AG09319 (cell line): ENCODE data around the gene HOXA5.

Source experiments
- DNase-seq: peaks from one replicate; pipeline ENCODE4 v3.0.0-alpha.2; 2010; ENCODE audit warnings: low read depth; ENCODE audit errors: extremely low read depth
- TF ChIP-seq, protein P1 (sequence below): IDR thresholded peaks from 2 replicates; pipeline ENCODE4 v1.5.1; 2011; ENCODE audit warnings: low read depth, mild to moderate bottlenecking, inconsistent platforms, low read length, moderate library complexity

The HOXA5 gene

DNA sequence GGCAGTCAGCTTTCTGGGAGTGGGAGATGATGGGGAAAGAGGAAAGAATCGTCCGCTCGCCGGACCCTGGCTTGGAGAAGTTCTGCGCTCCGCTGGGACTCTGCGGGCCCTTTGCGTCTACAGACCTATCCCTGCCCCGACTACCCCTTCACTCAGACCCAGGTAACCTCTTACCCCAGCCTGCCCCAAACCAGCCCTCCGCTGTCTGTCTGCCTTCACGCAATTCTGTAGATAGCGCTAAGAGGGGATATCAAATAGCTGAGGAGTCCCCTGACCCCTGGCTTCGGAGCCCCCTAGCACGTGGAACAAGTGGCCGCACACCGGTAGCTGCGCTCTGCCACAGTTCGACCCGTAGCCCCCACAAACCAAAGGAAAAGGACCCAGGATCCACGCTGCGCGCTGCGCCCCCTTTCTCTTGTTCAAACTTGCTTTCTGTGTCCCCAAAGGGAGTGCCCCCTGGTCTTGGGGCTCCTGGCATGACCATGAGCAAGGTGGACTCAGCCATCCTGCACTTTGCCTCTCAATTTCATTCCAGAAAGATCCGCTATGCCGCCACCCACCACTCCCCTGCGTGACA, 19.9 kb downstream of the HOXA5 start:
- TF ChIP-seq, protein P1, sequence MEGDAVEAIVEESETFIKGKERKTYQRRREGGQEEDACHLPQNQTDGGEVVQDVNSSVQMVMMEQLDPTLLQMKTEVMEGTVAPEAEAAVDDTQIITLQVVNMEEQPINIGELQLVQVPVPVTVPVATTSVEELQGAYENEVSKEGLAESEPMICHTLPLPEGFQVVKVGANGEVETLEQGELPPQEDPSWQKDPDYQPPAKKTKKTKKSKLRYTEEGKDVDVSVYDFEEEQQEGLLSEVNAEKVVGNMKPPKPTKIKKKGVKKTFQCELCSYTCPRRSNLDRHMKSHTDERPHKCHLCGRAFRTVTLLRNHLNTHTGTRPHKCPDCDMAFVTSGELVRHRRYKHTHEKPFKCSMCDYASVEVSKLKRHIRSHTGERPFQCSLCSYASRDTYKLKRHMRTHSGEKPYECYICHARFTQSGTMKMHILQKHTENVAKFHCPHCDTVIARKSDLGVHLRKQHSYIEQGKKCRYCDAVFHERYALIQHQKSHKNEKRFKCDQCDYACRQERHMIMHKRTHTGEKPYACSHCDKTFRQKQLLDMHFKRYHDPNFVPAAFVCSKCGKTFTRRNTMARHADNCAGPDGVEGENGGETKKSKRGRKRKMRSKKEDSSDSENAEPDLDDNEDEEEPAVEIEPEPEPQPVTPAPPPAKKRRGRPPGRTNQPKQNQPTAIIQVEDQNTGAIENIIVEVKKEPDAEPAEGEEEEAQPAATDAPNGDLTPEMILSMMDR = no peak
- DNase-seq = no peak

DNA sequence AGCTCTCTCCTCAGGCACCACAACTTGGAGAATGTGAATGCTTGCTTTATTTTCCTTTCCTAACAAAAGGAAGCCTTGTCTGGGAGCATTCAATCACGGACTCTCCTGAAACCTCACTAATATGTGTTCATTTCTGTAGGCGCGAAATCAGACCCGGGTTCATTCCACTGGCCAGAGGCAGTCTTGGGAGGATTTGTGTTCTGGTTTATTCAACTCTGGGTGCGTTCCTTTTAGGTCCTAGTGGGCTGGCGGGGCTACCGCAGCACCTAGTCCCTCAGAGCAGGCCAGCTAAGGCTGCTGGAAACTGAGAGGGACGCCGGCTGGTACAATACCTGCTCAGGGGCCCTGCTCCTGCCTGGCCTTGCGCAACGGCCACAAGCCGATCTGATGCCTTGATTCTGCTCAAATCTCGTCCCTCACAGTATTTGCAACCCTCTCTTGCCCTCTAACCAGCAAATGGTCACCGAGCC, 20.4 kb downstream of the HOXA5 start:
- TF ChIP-seq, protein P1 = no peak
- DNase-seq = no peak

DNA sequence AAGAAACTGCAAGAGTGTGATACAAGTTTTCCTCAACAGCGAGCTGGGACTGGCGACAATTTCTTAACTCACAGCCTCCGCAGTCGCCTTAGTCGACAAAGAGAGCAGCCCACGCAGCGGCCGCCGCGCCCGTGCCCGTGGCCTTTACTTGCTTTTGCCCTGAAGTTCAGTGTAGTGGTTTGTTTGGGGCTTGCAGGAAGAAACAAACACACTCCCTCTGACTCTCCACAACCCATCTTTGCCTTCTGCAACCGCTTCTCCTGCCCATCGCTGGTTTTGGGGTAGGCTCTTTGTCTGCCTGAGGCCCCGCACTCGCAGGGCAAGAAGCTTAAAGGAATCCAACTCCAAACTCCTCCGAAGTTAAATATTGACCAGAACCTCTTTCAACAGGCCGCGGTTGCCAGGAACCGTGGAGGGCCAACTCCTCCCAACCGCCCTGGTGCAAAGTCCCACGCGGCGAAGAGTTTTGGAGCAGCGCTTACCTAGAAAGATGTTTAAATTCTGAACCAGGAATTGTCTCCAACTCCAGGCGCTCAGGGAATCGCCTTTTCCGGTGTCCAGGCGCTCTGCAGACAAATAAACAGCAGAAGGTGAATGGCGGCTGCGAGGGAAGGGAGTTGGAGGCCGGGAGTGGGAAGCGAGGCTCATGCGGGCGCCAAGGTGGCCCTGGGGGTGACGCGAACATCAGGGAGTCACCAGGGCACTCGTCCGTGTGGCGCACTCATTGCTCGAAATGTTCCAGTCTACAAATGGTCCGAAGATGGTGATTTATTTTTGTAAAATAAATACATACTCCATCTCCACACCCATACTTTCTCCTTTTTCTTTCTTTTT, 21.2 kb downstream of the HOXA5 start:
- DNase-seq = no peak
- TF ChIP-seq, protein P1 = no peak

DNA sequence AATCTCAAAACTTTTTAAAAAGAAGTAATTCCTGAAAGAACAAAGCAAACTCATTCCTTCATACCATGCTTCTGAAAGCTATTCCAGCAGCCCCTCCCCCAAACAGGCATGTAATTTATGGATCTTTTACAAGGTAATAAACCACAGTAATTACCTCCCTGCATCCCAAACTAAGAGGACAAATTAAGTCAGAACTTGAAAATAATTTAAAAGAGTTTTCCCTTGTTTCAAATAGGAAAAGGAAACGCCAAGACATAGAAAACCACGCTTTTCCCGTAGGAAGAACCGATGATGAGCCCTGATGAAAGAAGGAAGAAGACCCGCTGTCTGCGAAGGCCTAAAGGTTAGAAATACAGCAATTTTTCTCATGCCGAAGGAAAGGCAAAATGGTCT, 21.8 kb downstream of the HOXA5 start:
- TF ChIP-seq, protein P1 = no peak
- DNase-seq = no peak

DNA sequence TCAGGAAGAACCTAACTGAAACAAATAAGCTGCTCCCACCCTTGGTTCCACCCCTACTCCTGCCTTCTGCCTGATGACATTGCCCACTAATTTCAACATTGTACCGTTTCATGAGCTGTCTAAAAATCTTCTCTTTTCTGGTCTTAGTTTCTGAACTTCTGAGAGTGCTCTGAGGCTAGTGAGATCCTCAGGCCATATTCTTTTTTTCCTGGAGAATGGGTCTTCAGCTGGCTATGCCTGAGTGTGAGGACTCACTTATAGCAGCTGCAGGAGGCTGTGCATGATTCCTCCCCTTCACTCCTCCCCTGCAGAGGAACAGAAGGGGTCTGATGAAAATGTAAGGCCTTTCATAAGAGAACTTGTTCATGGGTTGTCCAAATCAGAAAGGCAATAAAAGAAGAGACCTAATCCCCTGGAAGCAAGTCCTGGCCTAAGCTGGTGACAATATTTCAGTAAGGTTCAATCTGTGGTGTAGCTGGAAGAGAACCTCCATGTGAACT, 24.0 kb downstream of the HOXA5 start:
- TF ChIP-seq, protein P1 = no peak

DNA sequence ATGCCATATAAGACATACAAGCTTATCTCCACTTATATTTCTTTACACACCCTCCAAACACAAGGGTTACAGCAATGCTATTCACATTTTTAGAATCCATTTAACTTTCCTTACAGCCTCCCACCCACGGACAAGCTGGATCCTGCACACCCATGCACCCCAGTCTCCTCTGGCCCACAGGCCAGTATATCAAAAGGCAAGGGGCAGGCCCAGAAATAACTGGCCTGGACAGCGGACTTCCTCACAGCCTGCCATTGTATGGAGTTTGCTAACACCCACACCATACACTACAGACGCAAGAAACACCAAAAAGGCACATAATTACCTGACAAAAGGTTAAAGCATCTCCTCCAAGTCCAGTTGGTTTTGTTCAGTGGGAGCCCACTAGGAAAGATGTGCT, 24.9 kb downstream of the HOXA5 start:
- TF ChIP-seq, protein P1 = no peak
- DNase-seq = no peak

More for the DNA sequence above, 24.0 kb downstream of the HOXA5 start:
- DNase-seq = no peak

DNA sequence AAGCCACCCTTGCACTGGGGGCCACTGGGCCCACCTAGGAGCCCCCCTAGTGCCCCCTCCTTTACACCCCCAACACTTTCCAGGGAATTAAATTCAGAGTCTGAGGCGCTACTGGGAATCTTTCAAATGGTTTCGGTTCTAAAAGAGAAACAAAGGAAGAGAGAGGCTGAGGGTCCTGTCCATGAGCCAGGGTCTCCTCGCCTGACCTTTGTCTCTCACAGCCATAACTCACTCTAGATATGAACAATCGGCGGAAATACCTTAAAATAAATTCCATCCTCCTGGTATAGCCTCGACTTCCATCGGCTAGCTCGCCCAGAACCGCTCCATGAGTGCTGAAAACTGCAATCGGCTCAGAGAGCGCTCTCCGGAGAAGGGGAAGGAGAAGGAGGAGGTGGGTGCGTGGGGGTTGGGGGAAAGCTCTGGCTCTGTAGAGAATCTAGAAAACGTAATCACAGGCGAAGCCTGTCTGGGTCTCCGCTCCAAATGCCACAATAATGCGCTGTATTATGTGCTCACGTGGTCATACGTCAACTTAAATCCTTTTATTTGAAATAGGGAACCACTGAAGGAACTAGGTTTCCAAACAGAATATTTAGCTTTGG, 25.5 kb downstream of the HOXA5 start:
- no peak for DNase-seq
- TF ChIP-seq, protein P1 = no peak
